ENCODE results near the gene IL1A.

DNA sequence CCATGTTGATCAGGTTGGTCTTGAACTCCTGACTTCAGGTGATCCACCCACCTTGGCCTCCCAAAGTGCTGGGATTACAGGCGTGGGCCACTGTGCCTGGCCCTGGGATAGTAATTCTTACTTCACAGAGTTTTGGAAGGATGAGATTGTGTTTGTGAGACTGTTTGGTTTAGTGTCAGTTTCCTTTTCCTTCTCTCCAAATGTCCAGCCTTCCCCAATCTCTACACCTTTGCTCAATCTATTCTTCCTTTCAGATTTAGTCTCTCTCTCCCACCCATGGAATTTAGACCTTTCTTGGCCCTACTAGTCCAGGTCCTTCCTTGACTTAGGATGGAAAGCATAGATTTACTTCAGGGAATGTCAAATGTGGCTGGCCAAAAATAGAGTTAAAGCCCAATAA is 12.2 kb upstream of the IL1A start:
- no peak for TF ChIP-seq CTCF (IDR thresholded peaks at IDR 0.05; ENCODE audit: poor library complexity)
- TF ChIP-seq EZH2 (IDR thresholded peaks at IDR 0.05; ENCODE audit: borderline replicate concordance), result no peak
